Measurements from ENCODE around the gene TVP23C.

GRCh38 chr17:15493693-15494035, 69.6 kb downstream of the TVP23C start:
- TF ChIP-seq CTCF (conservative IDR thresholded peaks at IDR 0.05; ENCODE audit: low read depth, low read length) = no peak
- no peak for TF ChIP-seq EZH2 (IDR thresholded peaks at IDR 0.05; ENCODE audit: borderline replicate concordance, low read depth, low read length, poor library complexity, severe bottlenecking)
